K562 (cell line): ENCODE data around the gene MAP3K6. TPM values are rescaled to one million over a fixed set of nuclear protein-coding genes. Genes with fewer than 3 reads are reported as not detected.

ENCODE experiments used
- CREB5 ChIP-seq: fragments of 250-450 bp; sonication (Bioruptor Pico); IDR thresholded peaks from 2 replicates; pipeline ENCODE4 v1.5.0; 2020; ENCODE audit warnings: mild to moderate bottlenecking
- FOXO4 ChIP-seq: fragments of 450-650 bp; formaldehyde crosslinking; IDR thresholded peaks from 2 replicates; pipeline ENCODE4 v1.4.0; 2020; ENCODE audit warnings: mild to moderate bottlenecking, moderate library complexity
- KAT8 ChIP-seq: fragments of 450-650 bp; IDR thresholded peaks from 2 replicates; pipeline ENCODE4 v1.6.1; 2016; ENCODE audit warnings: low read depth, mild to moderate bottlenecking
- NRF1 ChIP-seq, 2 experiments: fragments of 450-650 bp; IDR thresholded peaks in 1 of 2; conservative IDR thresholded peaks in 1 of 2; 2 replicates each; pipeline ENCODE4 v1.6.1; 2014; ENCODE audit warnings: mild to moderate bottlenecking in 2 of 2
- PBX2 ChIP-seq, 2 experiments: IDR thresholded peaks in 1 of 2; conservative IDR thresholded peaks in 1 of 2; 2 replicates each; pipeline ENCODE4 v1.6.1; 2016; ENCODE audit warnings: low read depth in 2 of 2, mild to moderate bottlenecking in 1 of 2, missing compliant biosample characterization in 1 of 2, missing genetic modification characterization in 1 of 2, moderate library complexity in 1 of 2
- PRMT5 ChIP-seq: sonication (generic); formaldehyde crosslinking; IDR thresholded peaks from 2 replicates; pipeline ENCODE4 v1.5.0; 2020; ENCODE audit warnings: missing genetic modification reagents
- PRPF4 ChIP-seq: fragments of 200-400 bp; formaldehyde crosslinking; IDR thresholded peaks from one replicate; pipeline ENCODE4 v1.6.1; 2017; ENCODE audit warnings: low read length, low read depth, mild to moderate bottlenecking; ENCODE audit not compliant: insufficient read depth, poor library complexity, severe bottlenecking
- SMAD2 ChIP-seq: fragments of 150-350 bp; IDR thresholded peaks from 2 replicates; pipeline ENCODE4 v1.6.1; 2014; ENCODE audit warnings: low read depth, mild to moderate bottlenecking, low read length
- TEAD2 ChIP-seq: fragments of 450-650 bp; IDR thresholded peaks from 2 replicates; pipeline ENCODE4 v1.6.1; 2016; ENCODE audit warnings: missing genetic modification characterization, control low read depth, missing compliant biosample characterization
- TEAD4 ChIP-seq, 2 experiments: sonication (generic) in 1 of 2; formaldehyde crosslinking in 1 of 2; IDR thresholded peaks; 2 replicates each; pipeline versions ENCODE4 v1.6.1 to v1.8.0; 2012 to 2022; ENCODE audit warnings: borderline replicate concordance in 1 of 2, inconsistent platforms in 1 of 2, low read length in 1 of 2, mild to moderate bottlenecking in 1 of 2, missing genetic modification reagents in 1 of 2
- ZNF318 ChIP-seq, 2 experiments: fragments of 450-650 bp; IDR thresholded peaks; 2 replicates each; pipeline ENCODE4 v1.6.1; 2016; ENCODE audit warnings: mild to moderate bottlenecking in 2 of 2, borderline replicate concordance in 1 of 2, low read depth in 1 of 2, moderate library complexity in 1 of 2
- polyA plus RNA-seq, 8 experiments: library from polyadenylated mRNA; depleted of rRNA in 4 of 8; stranded (reverse) in 5 of 8; unstranded in 3 of 8; fragments of >200 nt; fragmentation: Nextera tagmentation in 2 of 8; fragmentation: Illumina TruSeq in 1 of 8; extraction: Ambion mirVana in 2 of 8; extraction: Trizol in 1 of 8; gene quantifications; 2 replicates each; pipeline versions ENCODE4 v1.2.1 to v1.2.3, GENCODE V29; 2011 to 2014; ENCODE audit warnings: inconsistent platforms in 1 of 8, missing spikeins in 1 of 8
- total RNA-seq, 7 experiments: library from RNA; depleted of rRNA in 6 of 7; stranded (reverse); fragments of >200 nt in 6 of 7; fragmentation: Illumina TruSeq in 2 of 7; extraction: Trizol in 2 of 7; gene quantifications; 2 replicates each; pipeline versions ENCODE4 v1.2.1 to v1.2.3, GENCODE V29; 2011 to 2021; ENCODE audit warnings: low replicate concordance in 1 of 7

Gene MAP3K6
- total and polyA plus RNA-seq, 9 of the 15 experiments (the other 6 are each of a cell fraction or from before 2014, with no cell fraction given): 0.99 to 21.9 (median 7.0) TPM

- TF ChIP-seq ZNF318 (IDR thresholded peaks at IDR 0.05; ENCODE audit: borderline replicate concordance in 1 of 2, low read depth in 1 of 2) (no peak), PBX2 (CRISPR knock-in tag; IDR thresholded peaks at IDR 0.05; ENCODE audit: low read depth) (no peak), PBX2 (tag; conservative IDR thresholded peaks at IDR 0.05; ENCODE audit: low read depth) (no peak), KAT8 (no peak), PRPF4 (no peak), CREB5 (CRISPR knock-in tag) (no peak; the same call in 1 of the 2 replicates), NRF1 (conservative IDR thresholded peaks at IDR 0.05 in 1 of 2, IDR thresholded peaks at IDR 0.05 in 1 of 2) (peak; percentile 90 to 91), TEAD2 (no peak), FOXO4 (CRISPR knock-in tag) (no peak), SMAD2 (no peak), PRMT5 (CRISPR knock-in tag) (no peak), TEAD4 (IDR thresholded peaks at IDR 0.05; ENCODE audit: low read length) (no peak; the same call in 1 of the 2 replicates), TEAD4 (CRISPR knock-in tag; IDR thresholded peaks at IDR 0.05; ENCODE audit: borderline replicate concordance) (no peak)
These were observed 25.5 kb upstream of the MAP3K6 start, which contains the start of gene GPR3 (continued) for GRCh38 chr1:27392096-27392777.
